Neural cell (in vitro differentiated cells): ENCODE results near the gene ARHGEF10L.

ENCODE experiments used
- EP300 ChIP-seq: fragments of 450-650 bp; conservative IDR thresholded peaks from 2 replicates; pipeline ENCODE4 v1.6.1; 2014; ENCODE audit warnings: antibody characterized with exemption, mild to moderate bottlenecking, moderate library complexity; ENCODE audit not compliant: poor library complexity, severe bottlenecking
- EZH2 ChIP-seq: fragments of 200-600, 300-800 bp; shearing (Covaris generic), sonication (generic); IDR thresholded peaks from 2 replicates; pipeline ENCODE4 v1.6.1; 2014; ENCODE audit warnings: antibody characterized with exemption, low read length, borderline replicate concordance, mild to moderate bottlenecking; ENCODE audit not compliant: insufficient read depth, poor library complexity, severe bottlenecking
- POLR2AphosphoS5 ChIP-seq: IDR thresholded peaks from 2 replicates; pipeline ENCODE4 v1.6.1; 2012
- RAD21 ChIP-seq: fragments of 450-650 bp; conservative IDR thresholded peaks from 2 replicates; pipeline ENCODE4 v1.6.1; 2014; ENCODE audit warnings: antibody characterized with exemption, mild to moderate bottlenecking, moderate library complexity
- SMC3 ChIP-seq: fragments of 450-650 bp; conservative IDR thresholded peaks from 2 replicates; pipeline ENCODE4 v1.6.1; 2014; ENCODE audit warnings: antibody characterized with exemption, mild to moderate bottlenecking, moderate library complexity; ENCODE audit not compliant: poor library complexity
- TF ChIP-seq, protein P1 (sequence below): fragments of 450-650 bp; IDR thresholded peaks from 2 replicates; pipeline ENCODE4 v1.5.1; 2014; ENCODE audit warnings: antibody characterized with exemption, mild to moderate bottlenecking, moderate library complexity; ENCODE audit not compliant: poor library complexity, severe bottlenecking

DNA sequence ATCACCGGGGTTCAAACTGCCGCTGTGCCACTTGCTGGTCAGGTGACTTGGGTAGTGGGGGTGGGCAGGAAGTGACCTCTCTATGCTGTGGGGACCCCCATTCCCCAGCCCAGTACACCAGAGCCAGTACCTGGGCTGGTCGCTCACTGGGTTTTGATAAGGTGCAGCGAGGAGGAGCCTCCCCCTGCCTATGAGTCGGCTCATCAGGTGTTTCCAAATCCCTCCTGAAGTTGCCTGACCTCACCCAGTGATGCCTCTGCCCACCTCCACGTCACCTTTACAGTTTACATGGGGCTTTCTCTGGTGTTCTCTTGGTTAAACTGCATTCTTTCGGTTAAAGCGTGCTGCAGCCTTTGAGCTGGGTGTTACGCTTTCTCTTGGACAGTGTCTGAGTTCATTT, 58.2 kb downstream of the ARHGEF10L start:
- TF ChIP-seq EP300 (no peak), POLR2AphosphoS5 (no peak), EZH2 (no peak), RAD21 (no peak), SMC3 (no peak)
- TF ChIP-seq, protein P1, sequence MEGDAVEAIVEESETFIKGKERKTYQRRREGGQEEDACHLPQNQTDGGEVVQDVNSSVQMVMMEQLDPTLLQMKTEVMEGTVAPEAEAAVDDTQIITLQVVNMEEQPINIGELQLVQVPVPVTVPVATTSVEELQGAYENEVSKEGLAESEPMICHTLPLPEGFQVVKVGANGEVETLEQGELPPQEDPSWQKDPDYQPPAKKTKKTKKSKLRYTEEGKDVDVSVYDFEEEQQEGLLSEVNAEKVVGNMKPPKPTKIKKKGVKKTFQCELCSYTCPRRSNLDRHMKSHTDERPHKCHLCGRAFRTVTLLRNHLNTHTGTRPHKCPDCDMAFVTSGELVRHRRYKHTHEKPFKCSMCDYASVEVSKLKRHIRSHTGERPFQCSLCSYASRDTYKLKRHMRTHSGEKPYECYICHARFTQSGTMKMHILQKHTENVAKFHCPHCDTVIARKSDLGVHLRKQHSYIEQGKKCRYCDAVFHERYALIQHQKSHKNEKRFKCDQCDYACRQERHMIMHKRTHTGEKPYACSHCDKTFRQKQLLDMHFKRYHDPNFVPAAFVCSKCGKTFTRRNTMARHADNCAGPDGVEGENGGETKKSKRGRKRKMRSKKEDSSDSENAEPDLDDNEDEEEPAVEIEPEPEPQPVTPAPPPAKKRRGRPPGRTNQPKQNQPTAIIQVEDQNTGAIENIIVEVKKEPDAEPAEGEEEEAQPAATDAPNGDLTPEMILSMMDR, result no peak
